CD4-positive, alpha-beta T cell treated with Interleukin-1 beta for 1 hour (primary cell): Measurements from ENCODE around the gene DHRS3.
A peak's percentile ranks its signal among the peaks of the same experiment; 100 is the strongest.

Experiments used
- DNase-seq, 2 donors: peaks; one replicate each; pipeline ENCODE4 v3.0.0-alpha.2; 2020 to 2022

Gene DHRS3

DNA sequence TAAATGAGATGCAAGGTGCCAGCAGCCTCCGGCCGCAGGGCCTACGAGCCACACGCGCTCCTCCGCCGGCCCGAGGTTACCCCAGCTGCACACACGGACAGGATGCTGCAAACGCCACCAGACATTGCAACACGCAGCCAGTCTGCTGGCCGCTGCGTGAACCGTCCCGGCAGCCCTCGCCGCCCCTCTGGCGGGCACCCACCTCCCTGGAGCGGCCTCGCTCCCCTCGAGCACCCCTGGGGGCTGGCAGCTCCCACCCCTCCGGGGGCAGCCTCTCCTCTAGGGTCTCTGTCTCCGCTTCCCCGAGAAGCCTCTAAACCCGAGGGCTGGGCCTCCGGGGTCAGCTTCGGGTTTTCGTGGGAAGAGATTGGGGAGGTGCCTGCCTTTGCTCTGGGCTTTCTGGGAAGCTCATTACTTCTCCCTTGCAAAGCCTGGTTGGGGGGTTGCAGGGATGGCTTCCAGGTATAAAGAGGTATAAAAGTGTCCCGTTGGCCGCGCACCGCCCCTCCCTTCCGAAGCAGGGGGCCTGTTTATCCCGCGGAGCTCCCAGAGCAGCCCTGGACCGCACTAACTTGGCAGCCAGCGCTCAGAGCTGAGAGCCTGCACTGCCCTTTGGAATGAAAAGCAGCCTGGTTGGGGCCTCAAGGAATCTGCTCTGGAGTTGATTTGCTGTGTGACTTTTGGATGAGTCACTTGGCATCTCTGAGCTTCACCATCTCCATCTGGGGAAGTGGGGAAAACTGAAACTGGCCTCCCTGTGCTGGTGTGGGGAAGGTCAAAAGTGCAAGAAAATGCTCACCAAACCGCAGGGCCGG, 21.8 kb downstream of the DHRS3 start:
- DNase-seq: peak in 1 of 2 donors; percentile 76

DNA sequence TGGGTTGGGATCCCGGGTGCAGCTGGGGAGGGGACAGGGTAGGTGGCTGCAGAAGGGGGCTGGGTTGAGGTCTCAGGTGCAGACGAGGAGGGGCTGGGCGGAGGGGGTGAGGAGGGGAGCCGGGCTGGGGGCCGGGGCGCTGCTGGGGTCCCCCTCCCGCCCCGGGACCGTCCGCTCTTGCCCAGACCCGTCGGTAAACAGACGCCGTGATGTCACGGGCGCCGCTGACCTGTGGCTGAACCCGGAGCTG, 22.3 kb downstream of the DHRS3 start:
- peak in 1 of 2 donors; percentile 11 for DNase-seq

DNA sequence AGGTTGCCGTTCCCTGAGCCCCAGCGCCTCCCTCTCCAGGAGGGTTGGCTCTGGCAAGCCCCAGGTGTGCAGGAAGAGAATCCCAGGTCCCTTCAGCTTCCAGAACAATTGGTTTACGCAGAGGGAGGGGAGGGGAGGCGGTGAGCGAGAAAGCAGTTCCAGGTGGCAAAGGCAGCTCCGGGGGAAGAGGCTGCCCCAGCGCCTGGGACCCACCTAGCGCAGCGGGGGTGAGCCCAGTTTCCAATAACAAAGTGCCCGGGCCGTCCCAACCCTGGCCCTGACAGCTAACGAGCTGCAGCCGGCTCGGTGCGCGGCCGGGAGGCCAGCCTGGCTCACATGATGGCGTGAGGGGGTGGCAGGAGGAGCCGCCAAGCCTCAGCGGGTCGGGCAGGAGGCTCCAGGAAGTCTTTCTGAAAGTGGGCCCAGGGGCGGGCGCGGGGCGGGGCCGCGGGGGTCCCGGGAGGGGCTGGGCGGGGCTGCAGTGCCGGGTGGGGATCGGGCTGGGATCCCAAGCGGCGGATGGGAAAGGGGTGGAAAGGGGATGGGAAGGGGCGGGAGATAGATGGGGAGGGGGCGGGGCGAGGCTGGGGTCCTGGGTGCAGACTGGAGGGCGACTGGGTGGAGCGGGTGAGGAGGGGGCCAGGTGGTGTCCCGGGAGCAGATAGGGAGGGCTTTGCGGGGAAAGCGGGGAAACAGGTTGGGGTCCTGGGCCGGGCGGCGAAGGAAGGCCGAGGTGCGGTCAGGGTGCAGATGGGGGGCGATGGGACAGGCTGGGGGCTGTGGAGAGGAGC, 22.8 kb downstream of the DHRS3 start:
- peak; percentile 15 to 21 for DNase-seq

DNA sequence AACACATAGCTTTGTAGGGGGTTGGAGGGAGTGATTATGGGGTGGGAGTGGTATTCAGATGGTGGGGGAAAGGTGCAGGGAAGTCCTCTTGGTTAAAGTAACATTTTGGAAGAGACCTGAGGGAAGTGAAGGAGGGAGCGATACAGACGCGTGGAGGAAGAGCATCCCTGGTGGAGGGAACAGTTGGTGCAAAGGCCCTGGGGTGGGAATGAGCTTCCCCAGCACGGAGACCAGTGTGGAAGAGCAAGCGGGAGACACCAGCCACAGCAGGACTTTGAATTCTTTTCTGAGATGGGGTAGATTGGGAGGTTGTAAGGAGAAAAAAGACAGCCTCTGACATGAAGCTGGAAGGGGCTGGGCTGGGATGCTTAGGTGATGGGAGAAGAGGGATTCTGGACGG, 23.5 kb downstream of the DHRS3 start:
- DNase-seq: no peak

DNA sequence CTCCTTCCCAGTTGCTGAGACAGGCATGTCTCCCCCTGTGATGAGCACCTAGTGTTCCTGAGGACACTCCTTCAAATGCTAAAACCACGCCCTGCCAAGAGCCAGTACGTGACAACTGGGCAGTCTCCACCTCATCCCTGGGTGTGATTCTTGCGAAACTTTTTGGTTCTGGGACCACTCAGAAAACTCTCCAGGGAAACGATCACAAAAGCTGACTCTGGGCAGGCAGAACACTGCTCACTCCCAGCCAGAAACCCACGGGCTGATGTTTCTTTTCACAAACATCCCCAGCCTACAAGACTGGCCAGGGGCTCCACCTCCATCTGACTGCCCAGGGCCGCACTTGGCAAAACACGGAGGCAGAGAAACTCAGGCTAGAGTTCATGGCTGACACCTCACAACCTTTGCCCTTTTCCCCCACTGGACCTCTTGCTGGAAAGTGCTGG, 24.4 kb downstream of the DHRS3 start:
- DNase-seq: no peak

DNA sequence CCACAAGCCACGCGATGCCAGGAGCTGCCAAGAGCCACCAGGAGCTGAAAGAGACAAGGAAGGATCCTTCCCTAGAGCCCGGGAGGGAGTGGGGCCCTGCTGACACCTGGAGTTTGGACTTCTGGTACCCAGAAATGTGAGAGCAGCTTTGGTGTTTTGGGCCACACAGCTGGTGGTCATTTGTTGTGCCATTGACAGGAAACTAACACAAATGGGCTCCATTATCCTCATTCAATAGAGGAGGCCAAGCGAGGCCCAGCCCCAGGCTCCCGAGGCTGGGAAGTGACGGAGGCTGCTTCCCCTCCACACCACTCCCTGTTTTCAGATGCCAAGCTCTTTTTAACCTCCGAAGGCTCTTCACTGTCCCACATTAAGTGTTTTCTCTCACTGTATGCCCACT, 25.5 kb downstream of the DHRS3 start:
- no peak for DNase-seq

DNA sequence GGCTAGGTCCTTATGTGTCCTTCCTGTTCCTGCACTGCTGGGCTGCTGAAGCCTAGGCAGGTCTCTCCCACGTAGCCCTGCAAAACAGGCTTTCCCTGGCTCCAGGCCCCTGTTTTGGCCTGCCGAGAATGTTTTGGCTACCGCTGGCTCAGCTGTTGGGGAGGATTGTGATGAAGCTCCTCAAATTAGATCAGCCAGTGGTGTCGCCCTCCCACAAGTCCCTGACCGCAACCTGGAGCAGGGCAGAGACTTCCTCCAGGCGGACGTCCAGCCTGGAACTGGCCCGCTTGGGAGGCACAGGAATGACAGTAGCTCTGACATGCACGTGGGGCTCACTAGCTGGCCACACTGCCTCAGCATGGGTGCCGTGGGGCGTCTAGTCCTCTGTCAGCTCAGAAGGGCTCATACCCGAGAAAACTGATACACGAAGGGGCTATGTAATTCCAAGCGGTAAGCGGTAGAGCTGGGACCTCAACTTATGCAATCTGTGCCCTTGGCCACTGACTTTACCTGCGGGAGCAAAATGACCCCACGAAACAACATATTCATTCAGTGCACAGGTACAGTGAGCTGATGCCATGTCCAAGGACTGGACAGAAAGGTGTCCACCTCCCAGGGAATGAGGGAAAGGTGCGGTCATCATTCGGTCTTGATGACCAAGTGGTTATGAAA, 26.6 kb downstream of the DHRS3 start:
- DNase-seq: no peak

DNA sequence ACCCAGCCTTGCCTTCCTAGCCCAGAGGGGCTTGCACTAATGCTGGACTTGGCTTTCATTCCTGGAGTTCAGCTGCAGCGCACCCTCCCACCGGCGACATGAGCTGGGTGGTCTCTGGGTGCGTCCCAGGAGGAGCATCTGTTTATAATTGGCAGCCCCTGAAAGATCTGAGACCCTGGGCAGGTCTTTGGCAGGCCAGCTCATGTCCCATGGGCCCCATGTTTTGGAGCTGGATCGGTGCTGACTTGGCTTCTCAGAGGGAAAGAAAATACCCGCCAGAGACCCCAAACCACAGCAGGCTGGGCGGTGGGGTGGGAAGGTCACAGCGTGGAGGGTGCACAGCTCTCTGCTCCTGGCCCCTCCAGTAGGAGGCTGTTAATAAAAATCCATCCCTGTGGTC, 29.3 kb downstream of the DHRS3 start:
- no peak for DNase-seq

DNA sequence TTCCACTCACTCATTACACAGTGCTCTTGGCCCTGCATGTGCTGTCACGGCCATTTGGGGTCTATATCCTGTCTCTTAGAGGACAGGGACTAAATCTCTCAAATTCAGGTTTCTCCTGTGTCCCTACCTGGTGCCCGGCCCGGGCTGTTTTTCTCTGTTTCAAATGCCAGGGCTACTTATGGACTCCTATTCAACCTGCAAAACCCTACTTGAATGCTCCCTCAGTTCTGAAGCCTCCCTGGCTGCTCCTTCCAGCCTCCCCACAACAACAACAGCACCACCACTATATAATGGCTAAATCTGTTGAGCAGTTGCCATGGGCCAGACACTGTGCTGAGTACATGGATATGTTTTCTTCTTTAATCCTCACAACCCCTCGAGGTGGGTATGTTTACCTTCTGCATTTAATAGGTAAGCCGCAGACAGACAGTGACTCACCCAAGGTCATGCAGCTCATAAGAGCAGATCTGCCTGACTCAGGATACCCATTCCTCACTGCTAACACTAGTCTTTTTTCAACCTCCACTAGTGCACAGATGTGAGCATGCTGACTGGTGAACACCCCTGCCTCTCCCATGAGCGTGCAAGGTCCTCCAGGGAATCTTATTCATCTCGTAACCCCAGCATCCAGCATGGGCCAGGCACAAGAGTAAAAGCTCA, 29.9 kb downstream of the DHRS3 start:
- DNase-seq: no peak

DNA sequence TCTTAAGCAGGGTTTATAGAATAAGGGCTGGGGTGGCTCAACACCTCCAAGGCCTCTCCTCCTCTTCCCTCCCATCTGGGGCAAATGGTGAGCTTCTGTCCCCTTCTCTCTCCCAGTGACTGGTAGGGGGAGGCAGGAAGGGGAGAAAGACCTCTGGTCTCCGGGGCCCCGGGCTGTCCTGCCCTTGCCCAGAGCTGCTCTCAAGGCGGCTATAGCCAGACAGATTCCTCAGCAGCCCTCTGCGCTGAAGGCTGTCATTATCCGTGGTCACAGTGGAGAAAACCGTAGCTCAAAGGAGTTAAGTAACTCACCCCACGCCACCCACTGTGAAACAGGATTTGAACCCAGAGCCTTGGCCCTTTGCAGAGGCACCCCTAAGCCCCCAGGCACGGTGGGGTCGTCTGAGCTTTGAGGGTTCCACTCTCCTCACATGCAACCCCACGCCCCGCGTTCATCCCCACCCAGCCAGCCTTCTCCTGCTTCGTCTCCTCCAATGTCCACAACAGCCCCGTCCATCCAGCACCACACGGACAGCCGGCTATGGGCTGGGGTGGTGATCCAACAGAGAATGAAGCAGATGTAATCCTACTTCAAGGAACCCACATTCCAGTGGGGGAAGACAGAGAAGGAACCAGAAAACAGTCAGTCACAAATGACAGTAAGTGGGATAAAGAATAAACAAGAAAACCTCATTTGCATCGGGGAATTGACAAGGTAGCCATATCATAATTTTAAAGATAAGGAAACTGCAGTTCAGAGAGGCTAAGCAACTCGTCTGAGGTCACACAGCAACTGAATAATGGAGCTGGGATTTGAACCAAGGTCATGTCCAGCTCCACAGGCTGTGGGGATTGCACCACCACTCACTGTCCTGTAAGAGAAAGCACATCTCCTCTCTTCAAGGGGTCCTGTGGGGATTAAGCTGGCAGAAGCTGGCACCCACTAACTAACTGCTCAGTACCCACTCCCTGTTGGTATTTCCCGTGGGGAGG, 31.8 kb downstream of the DHRS3 start:
- DNase-seq: no peak

DNA sequence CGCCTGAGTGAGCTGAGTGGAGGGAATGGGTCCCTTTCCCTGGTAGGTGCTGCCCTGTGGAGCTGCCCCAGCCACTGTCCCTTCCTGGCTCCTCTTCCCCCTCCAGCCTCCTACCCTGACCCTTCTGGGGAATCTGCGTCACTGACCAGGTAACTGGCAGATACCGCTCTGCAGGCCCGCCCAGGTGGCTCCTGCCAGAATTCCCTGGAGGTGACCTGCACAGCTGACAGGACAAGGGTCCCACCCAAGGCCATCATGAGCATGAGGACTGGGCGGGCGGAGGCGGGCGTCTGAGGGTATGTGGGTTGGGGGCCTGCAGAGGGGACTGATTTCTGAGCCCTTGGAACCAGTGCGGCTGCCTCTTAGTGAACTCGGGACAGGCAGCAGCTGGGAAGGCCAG, 32.5 kb downstream of the DHRS3 start:
- DNase-seq: no peak

DNA sequence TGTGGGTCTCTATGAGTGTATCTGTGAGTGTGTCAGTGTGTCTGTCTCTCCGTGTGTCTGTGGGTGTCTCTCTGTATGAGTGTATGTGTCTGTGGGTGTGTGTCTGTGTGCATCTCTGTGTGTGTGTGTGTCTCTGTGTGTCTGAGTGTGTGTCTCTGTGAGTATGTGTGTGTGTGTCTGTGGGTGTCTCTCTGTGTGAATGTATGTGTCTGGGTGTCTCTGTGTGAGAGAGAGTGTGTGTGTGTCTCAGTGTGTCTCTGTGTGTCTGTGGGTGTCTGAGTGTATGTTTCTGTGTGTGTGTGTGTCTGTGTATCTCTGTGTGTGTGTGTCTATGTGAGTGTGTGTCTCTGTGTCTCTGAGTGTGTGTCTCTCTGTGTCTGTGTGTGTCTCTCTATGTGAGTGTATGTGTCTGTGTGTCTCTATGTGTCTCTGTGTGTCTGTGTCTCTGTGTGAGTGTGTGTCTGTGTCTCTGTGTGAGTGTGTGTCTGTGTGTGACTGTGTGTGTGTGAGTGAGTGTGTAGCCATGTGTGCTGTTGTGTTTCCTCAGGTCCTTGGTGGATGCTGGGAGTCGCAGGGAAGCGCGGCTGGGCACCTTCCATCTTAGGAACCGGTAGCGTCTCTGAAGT, 33.0 kb downstream of the DHRS3 start:
- no peak for DNase-seq

DNA sequence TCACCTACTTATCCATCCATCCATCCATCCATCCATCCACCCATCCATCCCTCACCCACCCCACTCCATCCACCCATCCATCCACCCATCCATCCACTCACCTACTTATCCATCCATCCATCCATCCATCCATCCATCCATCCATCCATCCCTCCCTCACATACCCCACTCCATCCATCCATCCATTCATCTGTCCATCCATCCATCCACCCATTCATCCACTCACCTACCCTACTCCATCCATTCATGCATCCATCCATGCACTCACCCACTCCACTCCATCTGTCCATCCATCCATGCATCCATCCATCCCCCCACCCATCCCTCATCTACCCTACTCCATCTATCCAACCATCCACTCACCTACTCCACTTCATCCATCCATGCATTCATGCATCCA, 34.5 kb downstream of the DHRS3 start:
- no peak for DNase-seq

DNA sequence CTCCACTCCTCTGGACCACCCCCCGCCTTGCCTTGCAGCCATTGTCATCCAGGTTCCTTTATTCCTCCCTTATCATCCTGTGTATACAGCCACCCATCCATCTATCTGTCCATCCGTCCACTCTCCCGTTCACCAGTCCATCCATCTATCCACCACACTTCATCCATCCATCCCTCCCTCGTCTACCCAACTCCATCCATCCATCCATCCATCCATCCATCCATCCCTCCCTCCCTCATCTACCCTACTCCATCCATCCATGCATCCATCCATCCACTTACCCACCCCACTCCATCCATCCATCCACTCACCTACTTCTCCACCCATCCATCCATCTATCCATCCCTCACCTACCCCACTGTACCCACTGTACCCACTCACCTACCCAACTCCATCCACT, 35.4 kb downstream of the DHRS3 start:
- no peak for DNase-seq

DNA sequence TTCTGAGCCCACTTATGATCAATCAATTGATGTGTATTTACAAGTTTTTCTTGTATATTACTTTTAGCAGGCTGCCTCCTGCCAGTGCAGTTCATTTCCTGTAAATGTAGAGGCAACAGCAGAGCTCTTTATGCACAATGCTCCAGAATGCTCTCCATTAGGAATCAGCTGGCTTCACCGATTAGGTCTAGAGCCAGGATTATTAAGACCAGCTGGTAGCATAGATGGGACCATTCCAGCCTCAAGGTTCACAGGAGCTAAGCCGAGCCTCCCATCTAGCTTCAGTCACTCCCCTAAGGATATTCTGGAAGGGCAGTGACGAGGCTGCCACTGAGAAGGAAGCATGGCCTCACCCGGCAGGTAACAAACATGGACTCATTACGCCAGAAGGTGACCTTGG, 36.8 kb downstream of the DHRS3 start:
- DNase-seq: no peak

DNA sequence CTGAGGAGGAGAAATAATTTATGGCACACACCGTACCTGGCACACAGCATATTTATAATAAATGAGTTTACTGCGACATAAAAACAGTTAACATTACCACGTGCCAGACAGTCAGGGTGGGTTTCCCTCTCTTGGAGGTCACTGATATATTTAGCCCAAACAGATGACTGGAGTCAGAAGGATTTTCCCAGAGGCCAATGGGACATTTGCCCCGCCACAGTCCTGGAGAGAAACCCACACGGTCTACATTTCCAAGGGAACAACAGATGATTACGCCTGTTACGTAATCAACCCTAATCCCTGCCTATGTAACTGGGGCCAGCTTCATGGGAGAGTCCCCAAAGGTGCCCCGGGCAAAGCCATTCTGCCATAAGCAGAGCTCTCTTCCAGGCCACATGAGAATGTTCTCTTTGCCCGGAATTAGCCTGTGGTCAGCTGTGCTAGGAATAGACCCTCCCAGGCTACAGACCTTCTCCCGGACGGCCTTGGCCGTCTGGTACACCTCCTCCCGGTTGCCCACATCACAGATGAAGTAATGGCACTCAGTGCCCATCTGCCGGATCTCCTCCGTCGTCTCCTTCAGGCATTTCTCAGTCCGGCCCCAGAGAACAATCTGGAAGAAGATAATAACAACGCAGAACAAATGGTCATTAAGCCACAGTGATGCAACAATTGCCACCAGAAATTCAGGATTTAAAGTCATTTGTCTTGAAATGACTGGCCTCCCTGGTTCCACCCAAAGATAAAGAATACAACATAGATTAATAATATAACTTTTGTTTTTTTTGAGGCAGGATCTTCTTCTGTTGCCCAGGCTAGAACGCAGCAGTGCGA, 37.7 kb downstream of the DHRS3 start:
- no peak for DNase-seq

DNA sequence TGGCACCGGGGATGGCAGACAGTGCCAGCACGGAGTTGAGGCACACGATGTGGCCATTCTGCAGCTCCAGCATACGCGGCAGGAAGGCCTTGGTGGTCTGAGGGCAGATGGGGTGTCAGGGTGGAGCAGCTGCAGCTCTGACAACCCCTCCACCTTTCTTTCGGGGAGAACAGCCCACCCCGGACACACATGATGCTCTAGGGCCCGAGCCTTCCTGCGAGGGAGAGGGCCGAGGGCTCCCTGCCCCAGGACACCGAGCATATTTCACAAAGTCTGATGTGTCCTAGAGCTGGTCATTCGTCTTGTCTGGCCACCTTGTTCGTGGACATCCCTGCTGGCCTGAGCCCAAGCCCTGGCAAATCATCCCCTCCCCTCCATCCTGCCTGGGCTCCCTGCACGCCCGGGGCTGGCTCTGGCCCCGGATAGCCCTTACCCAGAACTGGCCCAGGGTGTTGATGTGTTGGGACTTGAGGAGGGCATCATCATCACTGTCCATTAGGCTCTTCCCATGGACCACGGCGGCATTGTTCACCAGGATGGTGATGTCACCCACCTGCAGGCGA, 39.1 kb downstream of the DHRS3 start:
- no peak for DNase-seq

DNA sequence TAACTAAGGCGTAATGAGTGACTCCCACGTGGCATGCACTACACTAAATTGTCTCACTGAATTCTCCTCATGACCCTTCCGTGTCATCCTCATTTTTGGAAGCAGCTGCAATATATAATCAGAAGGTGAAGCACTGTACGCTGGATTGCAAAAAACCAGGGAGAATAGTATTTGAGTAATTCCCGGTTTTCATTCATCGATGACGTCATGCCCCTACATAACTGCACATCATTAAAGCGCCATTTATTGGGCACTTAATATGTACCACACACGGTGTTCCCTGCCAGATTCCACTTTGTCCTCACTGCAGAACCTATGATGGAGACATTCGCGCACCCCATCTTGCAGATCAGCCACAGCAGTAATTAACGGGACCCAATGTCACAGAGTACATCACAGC, 41.0 kb downstream of the DHRS3 start:
- no peak for DNase-seq

DNA sequence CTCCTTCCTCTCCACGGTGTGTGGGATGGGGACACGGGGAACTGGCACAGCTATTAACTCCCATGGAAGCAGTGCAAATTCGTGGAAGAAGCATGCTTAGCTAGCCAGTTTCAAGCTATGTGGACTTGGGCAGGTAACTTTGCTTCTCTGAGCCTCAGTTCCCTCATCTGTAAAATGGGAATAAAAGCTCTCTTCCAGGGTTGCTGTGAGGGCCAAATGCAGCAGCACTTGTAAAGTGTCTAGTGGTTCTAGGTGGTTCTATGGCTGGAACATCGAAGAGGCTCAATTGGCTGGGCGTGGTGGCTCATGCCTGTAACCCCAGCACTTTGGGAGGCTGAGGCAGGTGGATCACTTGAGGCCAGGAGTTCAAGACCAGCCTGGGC, 43.3 kb downstream of the DHRS3 start:
- no peak for DNase-seq

DNA sequence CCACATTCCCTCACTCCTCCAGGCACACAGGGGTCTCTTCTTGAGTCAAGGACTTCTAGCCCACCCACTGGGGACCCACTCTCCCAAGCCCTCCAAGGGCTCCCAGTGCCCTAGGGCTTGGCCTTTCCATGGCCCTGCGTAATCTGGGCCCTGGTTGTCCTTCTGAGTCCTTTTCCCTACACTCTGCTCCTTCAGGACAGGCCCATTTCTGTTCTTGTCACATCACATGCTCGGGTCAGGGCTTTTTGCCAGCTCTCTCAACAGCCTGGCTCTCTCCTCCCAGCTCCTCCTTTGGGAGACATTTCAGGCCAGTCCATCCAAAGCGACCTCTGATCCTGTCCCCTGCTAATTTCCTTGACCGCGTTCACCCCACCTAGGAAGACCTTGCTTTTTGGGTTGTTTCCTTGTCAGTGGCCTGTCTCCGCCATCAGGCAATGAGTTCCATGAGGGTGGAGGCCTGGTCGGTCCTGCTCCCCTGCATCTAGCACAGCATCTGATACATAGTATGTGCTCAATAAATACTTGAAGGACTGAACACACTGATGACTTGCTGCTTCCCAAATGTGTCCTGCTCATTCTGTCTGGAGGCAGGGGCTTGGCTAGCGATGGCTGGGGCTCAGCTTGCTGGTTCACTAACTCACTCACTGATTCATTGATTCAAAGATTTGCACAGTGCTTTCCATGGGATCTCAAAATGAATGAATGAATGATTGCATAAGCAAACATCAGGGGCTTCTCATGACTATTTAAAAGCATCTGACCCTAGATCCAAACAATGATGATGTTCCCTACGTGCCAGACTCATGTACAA, 44.8 kb downstream of the DHRS3 start:
- DNase-seq: no peak
